ENCODE results near the gene TMEM101.
"Not testable (repeated sequence)": the region's sequence is repeated elsewhere in the genome, so short reads cannot be mapped to it uniquely, and the experiment has no call there.

Gene TMEM101

DNA sequence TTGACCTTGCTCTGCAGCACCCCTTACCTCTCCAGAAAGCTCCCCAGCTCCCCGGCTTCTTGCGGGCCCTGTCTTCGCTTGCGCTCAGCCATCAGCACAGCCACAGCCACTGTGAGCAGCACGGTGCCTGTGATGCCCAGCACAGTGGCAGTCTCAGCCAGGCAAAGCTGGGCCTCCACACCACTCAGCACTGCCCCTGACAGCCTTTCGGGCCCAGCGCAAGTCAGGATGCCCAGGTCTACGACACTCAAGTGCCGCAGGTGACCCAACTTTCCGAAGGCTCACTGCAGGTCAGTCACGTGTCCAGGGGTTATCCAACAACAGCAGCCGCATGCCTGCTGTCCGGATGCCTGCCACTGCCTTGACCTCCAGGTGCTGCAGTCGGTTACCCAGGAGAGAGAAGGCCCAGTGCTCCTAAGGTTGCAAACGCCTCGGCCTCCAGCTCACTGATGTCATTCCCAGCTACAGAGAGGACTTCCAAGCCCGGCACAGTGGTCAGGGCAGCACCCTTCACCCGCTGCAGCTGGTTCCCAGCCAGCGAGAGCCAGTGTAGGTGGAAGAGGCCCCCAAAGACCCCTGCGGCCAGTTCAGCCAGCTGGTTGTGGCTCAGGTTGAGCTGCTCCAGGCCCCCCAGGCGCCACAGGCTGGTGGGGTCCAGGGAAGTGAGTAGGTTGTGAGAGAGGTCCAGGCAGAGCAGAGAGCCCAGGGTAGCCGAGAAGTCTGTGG is 8.9 kb upstream of the TMEM101 start:
- DNase-seq: no peak

DNA sequence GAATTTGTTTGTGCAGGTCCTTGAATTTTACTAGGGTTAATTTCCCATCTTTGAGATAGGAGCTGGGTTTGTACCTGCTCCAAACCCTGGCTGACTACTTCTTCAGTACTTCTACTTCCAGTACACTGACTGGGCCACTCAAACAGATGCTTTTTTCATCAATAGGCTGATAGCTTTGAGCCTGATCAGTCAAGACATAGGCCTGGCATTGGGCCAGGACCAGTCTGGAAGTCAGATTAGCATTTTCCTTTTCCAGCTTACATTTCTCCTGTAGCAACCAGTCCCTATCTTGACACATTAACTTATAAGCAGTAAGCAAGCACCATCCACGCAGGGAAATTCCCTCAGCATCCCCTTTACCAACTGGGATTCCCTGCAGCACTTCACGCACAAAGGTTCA is 7.5 kb upstream of the TMEM101 start:
- DNase-seq: no peak

DNA sequence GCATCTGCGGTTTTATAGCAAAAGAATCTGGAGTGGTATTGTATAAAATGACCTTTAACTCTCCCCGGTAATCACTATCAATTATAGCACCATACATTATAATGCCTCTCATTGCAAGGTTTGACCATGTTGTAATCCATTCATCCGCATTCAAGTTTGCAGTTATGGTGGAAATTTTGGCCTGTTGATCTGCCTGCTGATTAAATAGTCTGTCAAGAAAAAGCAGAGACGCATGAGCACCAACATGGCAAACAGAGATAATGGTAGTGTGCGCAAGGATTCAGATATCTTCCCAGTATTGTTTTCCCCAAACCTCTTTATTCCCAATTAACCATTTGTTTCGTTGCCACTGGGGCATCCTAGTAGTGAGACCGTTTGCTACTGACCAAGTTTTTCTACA is 6.5 kb upstream of the TMEM101 start:
- DNase-seq: not testable (repeated sequence)

DNA sequence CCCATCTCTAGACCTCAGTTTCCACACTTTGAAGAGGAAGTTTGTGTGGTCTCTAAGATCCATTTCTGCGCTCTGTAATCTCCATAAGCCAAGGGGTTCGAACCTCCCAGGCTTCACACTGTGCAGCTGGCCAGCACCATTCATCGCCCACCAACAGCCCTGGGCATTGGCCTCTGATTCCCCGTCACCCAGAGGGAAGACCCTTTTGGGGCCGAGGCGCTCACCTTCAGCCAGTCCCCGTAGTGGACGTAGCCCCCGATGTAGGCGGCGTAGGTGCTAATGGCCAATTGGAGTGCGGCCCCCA is 678 bp downstream of the TMEM101 start:
- no peak for DNase-seq

DNA sequence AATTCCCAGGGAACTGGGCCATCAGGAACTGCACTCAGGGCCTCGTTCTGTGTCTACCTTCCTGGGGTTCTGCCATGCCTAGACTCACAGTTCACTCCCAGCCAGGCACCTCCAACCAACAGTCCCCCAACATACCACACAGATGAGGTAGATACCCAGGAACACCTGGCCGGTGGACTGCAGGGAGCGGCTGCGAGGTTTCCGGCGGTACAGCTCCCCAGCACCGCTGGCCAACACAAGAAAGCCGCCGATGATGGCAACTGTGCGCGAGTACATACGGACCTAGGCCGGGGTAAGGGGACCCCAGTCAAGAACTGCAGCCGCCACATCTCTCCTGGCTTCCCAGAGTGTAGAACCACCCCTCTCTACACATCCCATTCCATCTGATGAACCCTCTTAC is 1.9 kb downstream of the TMEM101 start:
- no peak for DNase-seq

DNA sequence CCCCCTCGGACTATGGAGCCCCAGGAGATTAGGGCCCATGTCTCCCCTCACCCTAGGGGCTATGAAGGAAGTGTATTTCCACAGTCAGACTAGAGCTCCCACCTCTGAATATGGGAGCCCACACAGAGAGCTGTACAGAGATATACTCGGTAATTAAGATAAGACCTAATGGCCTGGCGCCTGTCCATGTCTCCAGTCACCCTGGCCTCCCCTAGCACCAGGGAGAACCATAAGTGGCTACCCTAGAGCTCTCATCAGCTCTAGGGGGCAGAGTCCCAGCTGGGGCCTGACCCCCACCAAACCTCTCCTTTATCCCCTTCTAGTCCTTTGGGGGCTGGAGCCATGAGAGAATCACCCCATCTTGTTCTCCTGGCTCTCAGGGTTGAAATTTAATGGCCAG is 2.4 kb downstream of the TMEM101 start:
- no peak for DNase-seq

DNA sequence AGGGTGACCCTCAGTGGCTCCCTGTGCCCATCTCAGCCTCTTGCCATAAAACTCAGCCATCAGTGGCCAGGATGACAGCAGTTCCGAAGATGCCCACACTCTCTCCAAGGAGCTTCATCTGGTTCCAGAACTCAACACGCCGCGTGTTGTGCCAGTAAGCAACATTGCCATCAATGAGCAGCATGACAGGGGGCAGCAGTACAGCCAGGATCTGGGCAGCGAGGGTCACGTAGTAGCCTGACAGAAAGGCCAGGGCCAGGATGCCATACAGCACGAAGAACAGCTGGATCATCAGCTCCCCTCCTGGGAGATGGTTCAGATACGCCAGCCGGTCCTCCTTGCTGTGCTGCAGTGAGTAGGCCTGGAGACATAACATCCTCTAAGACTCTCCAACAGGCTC is 2.9 kb downstream of the TMEM101 start:
- DNase-seq: no peak

DNA sequence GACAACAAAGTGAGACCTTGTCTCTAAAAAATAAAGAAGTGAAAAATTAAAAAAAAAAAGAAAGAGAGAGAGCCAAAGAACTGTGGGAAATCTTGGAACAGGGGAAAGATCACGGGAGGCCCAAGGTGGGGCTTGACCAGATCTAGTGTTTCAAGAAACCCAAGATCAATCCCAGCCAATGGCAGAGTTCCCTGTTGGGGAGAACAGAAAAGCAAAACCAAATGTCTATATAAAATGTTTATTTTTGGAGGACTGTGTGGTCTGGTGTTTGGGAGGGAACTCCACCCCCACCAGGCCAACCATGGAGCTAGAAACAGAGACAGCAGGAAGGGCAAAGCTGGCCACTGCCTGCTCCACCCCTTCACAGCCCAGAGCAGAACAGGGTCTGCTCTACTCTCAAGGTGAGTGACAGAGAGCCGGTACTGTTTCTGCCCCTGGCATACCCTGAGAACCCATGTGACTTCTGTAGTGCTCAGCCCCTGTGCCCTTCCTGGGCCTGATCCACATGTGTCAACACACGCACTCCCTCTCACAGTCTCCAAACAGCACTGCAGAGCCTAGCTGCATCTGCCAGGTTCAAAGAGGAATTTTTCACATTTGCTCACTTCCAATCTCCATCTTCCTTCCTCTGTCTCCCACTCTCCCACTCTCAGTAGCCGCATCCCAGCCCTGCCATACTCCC is 3.7 kb downstream of the TMEM101 start:
- no peak for DNase-seq

DNA sequence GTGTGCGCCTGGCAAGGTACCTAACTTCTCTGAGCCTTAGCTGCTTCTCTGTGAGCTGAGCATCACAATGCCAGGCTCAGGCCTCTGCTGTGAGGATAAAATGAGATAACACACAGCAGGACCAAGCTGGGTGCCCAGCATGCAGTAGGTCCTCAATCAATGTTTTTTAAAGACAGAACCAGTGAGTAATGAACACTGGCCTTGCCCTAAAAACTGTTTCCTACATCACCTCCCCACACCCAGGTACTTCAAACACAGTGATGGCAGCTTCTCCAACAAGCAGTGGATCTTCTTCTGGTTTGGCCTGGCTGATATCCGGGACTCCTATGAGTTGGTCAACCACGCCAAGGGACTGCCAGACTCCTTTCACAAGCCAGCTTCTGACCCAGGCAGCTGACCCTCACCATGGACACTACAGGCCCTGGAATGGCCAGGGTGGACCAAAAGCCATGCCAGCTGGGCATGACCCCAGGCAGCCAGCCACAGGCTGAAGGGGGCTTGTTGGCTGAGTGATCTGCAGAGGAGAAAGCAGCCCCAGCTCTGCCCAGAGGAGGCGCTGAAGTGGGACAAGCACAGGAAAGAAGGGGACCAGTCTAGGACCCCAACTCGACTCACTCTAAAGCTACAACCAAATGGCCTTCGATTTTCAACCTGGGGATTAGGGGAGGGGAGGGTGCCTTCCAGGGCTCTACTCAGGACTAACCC is 6.4 kb downstream of the TMEM101 start:
- DNase-seq: no peak

DNA sequence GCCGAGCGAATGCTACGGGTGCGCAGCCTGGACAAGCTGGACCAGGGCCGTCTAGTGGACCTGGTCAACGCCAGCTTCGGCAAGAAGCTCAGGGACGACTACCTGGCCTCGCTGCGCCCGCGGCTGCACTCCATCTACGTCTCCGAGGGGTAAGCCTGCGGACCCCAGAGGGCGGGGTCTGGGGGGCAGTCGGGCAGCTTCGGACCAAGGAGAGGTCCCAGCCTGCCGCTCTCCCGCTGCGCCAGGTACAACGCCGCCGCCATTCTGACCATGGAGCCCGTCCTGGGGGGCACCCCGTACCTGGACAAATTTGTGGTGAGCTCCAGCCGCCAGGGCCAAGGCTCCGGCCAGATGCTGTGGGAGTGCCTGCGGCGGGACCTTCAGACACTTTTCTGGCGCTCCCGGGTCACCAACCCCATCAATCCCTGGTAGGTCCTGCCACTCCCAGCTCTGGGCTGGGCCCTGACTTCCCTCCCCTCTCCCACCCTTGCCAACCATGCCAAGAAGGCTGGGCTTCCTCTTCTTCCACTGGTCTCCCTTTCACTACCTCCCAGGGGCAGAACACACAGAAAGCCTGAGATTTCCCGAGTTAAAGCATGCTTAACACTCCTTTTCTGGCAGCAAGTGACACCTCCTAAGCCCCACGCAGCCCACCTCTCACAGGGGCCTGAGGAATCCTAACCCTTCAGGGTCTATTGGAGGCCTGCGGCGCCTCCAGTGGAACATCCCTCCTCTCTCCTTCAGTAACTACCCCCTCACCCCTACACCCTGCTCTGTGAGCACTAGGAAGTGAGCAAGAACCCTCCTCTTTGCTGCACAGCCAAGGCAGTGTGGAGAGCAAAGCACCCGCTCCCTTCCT is 7.2 kb downstream of the TMEM101 start:
- no peak for DNase-seq

DNA sequence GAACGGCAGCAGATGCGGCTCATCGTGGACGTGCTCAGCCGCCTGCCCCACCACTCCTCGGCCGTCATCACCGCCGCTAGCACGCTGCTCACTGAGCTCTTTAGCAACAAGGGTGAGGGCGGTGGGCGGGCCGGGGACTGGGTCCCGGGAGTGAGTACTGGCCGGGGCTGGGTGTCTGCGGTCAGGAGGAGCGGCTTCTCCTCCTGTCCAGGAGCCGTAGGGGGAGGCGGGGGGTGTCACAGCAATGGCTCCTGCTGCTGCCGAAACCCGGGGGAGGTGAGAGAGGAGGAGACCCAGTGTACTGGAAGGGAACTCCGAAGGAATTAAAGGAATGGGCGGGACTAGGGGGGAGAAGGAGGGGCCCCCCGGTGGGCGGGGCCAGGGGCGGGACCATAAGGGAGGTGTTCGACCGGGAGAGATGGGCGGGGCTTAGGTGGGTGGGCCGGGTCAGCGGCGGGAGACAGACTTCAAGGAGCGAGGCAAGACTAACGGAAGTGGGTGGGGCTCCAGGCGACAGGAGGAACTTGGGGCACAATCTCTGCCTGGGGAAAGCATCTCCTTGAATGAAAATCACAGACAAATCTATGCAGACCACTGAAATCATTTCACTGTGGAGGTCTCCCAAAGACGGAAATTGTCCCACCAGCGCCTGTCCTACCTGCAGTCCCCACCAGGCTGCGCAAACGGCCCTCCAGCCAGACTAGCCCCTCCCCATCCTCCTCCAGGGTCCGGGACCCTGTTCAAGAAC is 8.0 kb downstream of the TMEM101 start:
- DNase-seq: peak in 12 of 14 donors; percentile 9 to 71 (median 42)

DNA sequence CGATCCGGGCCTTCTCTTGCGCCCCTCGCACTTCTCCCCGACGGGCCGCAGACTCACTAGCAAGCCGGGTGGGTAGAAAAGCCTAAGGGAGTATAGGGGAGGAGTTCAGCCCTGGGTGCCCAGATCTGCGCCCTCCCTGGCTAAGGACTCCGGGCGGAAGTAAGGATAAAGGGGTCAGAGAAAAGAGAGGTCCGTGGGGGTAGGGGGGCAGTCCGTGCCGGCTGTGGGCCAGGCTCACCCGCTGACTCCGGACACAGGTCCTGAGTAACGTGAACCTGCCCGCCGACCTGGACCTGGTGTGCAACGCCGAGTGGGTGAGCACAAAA is 8.5 kb downstream of the TMEM101 start:
- no peak for DNase-seq

DNA sequence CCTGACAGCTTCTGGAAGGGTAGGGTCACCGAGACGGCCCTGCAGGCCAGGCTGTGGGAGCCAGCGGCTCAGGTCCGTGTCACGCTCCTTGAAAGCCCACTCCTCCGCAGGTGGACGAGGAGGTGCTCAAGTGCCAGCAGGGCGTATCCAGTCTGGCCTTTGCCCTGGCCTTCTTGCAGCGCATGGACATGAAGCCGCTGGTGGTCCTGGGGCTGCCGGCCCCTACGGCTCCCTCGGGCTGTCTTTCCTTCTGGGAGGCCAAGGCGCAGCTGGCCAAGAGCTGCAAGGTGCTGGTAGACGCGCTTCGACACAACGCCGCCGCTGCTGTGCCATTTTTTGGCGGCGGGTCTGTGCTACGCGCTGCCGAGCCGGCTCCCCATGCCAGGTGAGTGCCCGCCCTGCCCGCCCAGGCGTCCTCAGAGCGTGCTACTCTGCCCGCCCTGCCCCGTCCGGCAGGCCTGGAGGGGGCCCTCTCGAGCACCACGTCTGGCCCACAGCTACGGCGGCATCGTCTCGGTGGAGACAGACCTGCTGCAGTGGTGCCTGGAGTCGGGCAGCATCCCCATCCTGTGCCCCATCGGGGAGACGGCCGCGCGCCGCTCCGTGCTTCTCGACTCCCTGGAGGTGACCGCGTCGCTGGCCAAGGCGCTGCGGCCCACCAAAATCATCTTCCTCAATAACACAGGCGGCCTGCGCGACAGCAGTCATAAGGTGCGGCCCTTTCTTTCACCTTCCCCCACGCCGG is 9.1 kb downstream of the TMEM101 start:
- peak in 1 of 14 donors; percentile 7 for DNase-seq

DNA sequence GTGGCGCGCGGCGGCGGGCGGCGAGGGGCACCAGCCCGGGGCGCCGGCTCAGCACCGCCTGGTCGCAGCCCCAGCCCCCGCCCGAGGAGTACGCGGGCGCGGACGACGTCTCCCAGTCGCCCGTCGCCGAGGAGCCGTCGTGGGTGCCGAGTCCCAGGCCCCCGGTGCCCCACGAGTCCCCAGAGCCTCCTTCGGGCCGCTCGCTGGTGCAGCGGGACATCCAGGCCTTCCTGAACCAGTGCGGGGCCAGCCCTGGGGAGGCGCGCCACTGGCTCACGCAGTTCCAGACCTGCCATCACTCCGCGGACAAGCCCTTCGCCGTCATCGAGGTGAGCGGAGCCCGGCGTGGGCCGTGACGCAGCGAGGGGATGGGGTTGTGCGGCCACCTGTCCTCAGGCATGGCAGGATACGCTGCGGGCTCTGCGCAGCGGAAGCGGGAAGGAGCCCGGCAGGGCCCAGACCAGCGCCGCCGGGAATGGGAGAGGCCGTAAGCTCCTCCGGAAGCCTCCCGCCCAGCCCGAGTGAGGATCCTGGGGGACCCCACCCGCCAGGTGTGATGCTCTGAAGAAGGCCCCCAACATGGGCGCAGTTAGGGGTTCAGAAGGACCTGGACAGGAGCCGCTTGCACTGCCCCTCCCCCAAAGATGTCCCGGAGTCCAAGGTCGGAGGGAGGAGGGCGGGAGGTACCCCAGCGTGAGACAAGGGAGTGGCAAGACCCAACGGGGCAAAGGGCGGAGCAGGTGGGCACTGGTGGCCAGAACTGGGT is 9.8 kb downstream of the TMEM101 start:
- no peak for DNase-seq

DNA sequence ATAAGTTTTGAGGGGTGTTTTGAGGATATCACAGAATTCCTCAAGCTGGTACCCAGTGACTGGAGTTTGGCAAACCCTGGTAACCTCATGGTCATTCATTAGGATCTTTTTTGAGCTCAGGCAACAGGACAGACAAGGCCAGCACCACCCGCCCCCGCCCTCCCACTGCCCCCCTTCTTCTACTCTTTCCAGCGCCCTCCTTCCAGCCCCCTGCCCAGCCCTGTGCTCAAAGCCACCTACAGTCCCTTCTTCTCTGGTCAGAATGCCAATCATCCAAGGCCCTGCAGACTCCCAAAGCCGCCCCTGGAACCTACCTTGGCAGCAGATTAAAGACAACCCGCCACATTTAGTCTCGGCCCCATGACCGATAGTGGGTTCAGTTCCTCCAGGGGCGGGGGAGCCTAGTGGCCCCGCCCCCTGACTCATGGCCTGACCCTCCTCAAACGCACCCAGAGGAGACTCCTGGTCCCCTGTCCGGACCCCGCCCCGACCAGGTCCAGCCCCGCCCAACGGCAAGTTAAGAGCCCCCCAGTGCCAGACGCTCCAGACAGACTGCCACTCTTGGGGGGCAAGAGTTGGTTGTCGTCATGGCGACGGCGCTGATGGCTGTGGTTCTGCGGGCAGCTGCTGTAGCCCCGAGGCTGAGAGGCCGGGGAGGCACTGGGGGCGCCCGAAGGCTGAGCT is 10.5 kb downstream of the TMEM101 start, which contains the start of gene NAGS:
Gene NAGS, plus strand, starts transcription at position 546 of the 684 bp plus-strand sequence. Its CDS starts 42 bp downstream, at position 588.
- no peak for DNase-seq

DNA sequence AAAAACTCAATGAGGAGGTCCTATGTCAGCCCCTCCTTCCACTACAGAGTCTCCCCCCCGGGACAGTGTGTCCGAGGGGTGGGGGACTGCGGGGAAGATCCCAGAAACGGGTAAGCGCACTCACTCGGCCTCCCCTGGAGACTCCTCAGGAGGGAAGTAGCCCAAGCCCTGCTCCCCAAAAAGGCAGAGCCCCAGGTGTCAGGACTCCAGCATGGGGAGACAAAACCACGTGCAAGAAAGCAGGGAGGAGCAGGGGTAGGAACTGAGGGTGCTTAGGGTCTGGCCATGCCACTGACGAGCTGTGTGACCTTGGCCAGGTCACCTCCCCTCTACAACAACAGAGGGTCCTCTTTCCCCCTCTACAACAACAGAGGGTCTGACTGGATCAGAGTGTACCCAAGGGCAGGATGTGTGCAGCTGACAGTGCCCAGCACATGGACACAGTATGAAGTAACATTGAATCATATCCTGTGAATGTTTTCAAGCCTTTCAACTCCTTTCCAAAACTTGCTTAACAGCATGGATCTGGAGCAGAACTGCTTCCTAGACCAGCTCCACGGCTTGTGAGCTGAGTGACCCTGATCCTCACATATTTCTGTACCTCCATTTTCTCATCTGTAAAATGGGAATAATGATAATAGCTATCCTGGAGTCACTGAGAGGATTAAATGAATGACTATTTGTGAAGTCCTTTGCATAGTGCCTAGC is 12.5 kb downstream of the TMEM101 start:
- DNase-seq: no peak

DNA sequence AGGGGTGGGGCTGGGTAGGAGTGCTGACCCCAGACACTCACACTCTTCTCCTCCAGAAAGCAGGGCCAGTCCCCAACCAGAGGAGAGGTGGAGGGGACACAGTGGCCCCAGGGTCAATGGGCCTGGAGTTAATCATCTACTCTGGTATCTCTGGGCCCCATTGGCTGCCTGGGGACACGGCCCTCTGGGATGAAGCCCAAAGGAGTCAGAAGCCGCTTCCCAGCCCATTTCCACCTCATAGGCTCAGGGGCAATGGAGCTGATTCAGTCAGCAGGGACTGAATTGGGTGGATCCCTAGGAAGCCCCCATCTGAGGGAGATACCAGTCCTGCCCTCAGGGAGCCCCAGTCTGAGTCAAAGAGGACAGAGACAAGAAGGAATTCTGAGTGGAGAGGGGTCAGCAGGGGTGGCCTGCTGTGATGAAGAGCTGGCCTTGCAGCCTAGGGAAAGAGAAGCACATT is 13.3 kb downstream of the TMEM101 start:
- no peak for DNase-seq

DNA sequence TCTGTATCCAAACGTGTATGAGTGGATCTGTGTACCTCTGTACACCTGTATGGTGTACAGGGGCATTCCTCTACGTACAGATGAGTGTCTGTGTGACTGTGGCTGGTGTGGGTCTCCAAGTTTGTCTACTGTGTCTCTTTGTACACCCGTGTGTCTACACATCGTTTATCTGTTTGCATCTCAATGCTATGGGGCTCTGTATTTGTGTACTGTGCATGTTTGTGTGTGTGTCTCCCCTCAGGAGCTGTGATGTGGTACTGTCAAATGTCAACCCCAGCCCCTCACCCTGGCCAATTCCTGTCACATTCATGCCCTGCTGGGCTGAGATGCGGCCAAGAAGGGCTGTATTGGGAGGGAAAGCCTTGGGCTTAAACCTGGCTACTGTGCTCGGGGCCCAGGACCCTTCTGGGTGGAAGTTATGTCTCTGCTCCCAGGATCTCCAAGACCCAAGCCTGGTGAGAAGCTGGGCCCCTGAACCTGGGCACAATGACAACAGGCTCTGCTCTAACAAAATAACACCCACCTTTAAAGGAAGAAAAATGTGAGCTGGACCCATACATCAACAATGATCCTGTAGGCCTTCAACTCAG is 13.8 kb downstream of the TMEM101 start:
- DNase-seq: no peak

Measured in C1 segment of cervical spinal cord (tissue), 14 donors.